B cell (primary cell): ENCODE results near the gene DNAH11. TPM values are rescaled to one million over a fixed set of nuclear protein-coding genes. Genes with fewer than 3 reads are reported as not detected.

Experiments
- ATAC-seq: fragments of 200-7000 bp; cut with Tn5 transposase; one replicate; pipeline ENCODE4 v1.10.0; 2021; ENCODE audit warnings: low read depth, mild to moderate bottlenecking, moderate number of reproducible peaks, moderate library complexity
- CTCF ChIA-PET: fragments of 350-600 bp; sonication (Branson Sonifier 250); formaldehyde crosslinking; loops from one replicate; lab custom pipeline; 2021; ENCODE audit warnings: antibody characterized with exemption, inconsistent platforms; lab: Charles Lee
- POLR2A ChIA-PET: fragments of 350-600 bp; sonication (Branson Sonifier 250); formaldehyde crosslinking; loops from one replicate; lab custom pipeline; 2021; ENCODE audit warnings: antibody characterized with exemption; lab: Charles Lee
- DNase-seq: peaks from one replicate; pipeline ENCODE4 v3.0.0; 2013
- H2AFZ ChIP-seq: 2 replicates; pipeline ENCODE4 v1.6.1; 2012; ENCODE audit warnings: mild to moderate bottlenecking, low read depth, low read length; ENCODE audit not compliant: insufficient read depth, poor library complexity, severe bottlenecking
- H3K27ac ChIP-seq, 2 donors: 1 replicate in 1 of 2; 2 replicates in 1 of 2; pipeline ENCODE4 v1.5.1; 2012 to 2013; ENCODE audit warnings: low read length in 2 of 2, mild to moderate bottlenecking in 2 of 2, moderate library complexity in 1 of 2
- H3K27me3 ChIP-seq, 4 experiments: fragments of 200-600 bp in 1 of 4; sonication (generic) in 1 of 4; replicated peaks in 1 of 4; 1 replicate in 2 of 4; 2 replicates in 2 of 4; pipeline versions ENCODE4 v1.6.1 to v1.7.0; 2013 to 2016; ENCODE audit warnings: low read length in 3 of 4, mild to moderate bottlenecking in 2 of 4, mixed read lengths in 1 of 4, moderate library complexity in 1 of 4; ENCODE audit not compliant: insufficient read depth in 4 of 4, control insufficient read depth in 3 of 4; ENCODE audit errors: control extremely low read depth in 1 of 4
- H3K36me3 ChIP-seq, 2 experiments: replicated peaks in 1 of 2; 1 replicate in 1 of 2; 2 replicates in 1 of 2; pipeline versions ENCODE4 v1.6.1 to v1.7.1; 2013; ENCODE audit warnings: low read length in 1 of 2; ENCODE audit not compliant: insufficient read depth in 2 of 2, control insufficient read depth in 1 of 2; ENCODE audit errors: control extremely low read depth in 1 of 2, extremely low read depth in 1 of 2
- H3K4me1 ChIP-seq, 2 donors: fragments of 200-600 bp in 1 of 2; sonication (generic) in 1 of 2; 1 replicate in 1 of 2; 2 replicates in 1 of 2; pipeline versions ENCODE4 v1.5.1 to v1.6.1; 2013 to 2017; ENCODE audit warnings: low read length in 2 of 2; ENCODE audit not compliant: control insufficient read depth in 2 of 2, insufficient read depth in 2 of 2
- H3K4me2 ChIP-seq: replicated peaks from 2 replicates; pipeline ENCODE3; 2012; ENCODE audit warnings: mild to moderate bottlenecking, low read depth, low read length; ENCODE audit not compliant: poor library complexity, severe bottlenecking
- H3K4me3 ChIP-seq, 5 experiments: fragments of 200-600 bp in 1 of 5; sonication (generic) in 1 of 5; 1 replicate in 3 of 5; 2 replicates in 2 of 5; pipeline versions ENCODE4 v1.5.1 to v1.7.0; 2011 to 2016; ENCODE audit warnings: low read length in 4 of 5, mild to moderate bottlenecking in 4 of 5, low read depth in 2 of 5, control low read depth in 1 of 5, moderate library complexity in 1 of 5; ENCODE audit not compliant: insufficient read depth in 1 of 5; ENCODE audit errors: control extremely low read depth in 1 of 5, extremely low read depth in 1 of 5
- H3K79me2 ChIP-seq: fragments of 200-600 bp; sonication (generic); one replicate; pipeline ENCODE4 v1.6.0; 2016; ENCODE audit warnings: low read length; ENCODE audit not compliant: control insufficient read depth, insufficient read depth
- H3K9ac ChIP-seq: fragments of 200-600 bp; sonication (generic); 2 replicates; pipeline ENCODE4 v1.6.1; 2017; ENCODE audit warnings: mild to moderate bottlenecking, low read length, moderate library complexity
- H3K9me3 ChIP-seq, 3 donors: one replicate each; pipeline versions ENCODE4 v1.6.1 to v1.7.1; 2013; ENCODE audit warnings: low read length in 2 of 3; ENCODE audit not compliant: control insufficient read depth in 2 of 3, insufficient read depth in 1 of 3; ENCODE audit errors: control extremely low read depth in 1 of 3
- H4K20me1 ChIP-seq: 2 replicates; pipeline ENCODE4 v1.6.0; 2012; ENCODE audit warnings: mild to moderate bottlenecking, low read length; ENCODE audit not compliant: insufficient read depth, control insufficient read depth, poor library complexity, severe bottlenecking
- H3K27ac Mint-ChIP-seq: one replicate; pipeline ENCODE4 v1.8.0; 2021; ENCODE audit warnings: mixed read lengths
- H3K27me3 Mint-ChIP-seq: one replicate; pipeline ENCODE4 v1.8.0; 2021; ENCODE audit warnings: mixed read lengths
- H3K4me1 Mint-ChIP-seq: one replicate; pipeline ENCODE4 v1.8.0; 2021; ENCODE audit warnings: mixed read lengths
- H3K4me3 Mint-ChIP-seq: one replicate; pipeline ENCODE4 v1.8.0; 2021; ENCODE audit warnings: mixed read lengths
- H3K9me3 Mint-ChIP-seq: one replicate; pipeline ENCODE4 v1.8.0; 2022; ENCODE audit warnings: mixed read lengths; ENCODE audit not compliant: insufficient read depth
- CTCF ChIP-seq: fragments of 200-600 bp; IDR thresholded peaks from one replicate; pipeline ENCODE4 v1.8.0; 2022; ENCODE audit warnings: antibody characterized with exemption, mild to moderate bottlenecking
- EZH2 ChIP-seq: IDR thresholded peaks from 2 replicates; pipeline ENCODE4 v1.6.1; 2012; ENCODE audit warnings: borderline replicate concordance, low read depth, mild to moderate bottlenecking, moderate library complexity, low read length; ENCODE audit not compliant: insufficient read depth, poor library complexity, severe bottlenecking
- WGBS: methylation state at CpG from one replicate; pipeline ENCODE4 v1.1.5; 2013; ENCODE audit warnings: missing lambda C conversion rate; ENCODE audit not compliant: insufficient coverage; 5-methylcytosine and 5-hydroxymethylcytosine counted together
- intact Hi-C: fragments of 100-400 bp; cut with micrococcal nuclease; formaldehyde crosslinking; loops from one replicate; pipeline ENCODE4 v1.10.0; 2022
- polyA minus RNA-seq: library from RNA; depleted of rRNA, polyadenylated mRNA; stranded (reverse); fragments of >200 nt; gene quantifications from 2 replicates; pipeline ENCODE4 v1.2.3, GENCODE V29; 2012
- polyA plus RNA-seq: library from polyadenylated mRNA; depleted of rRNA; stranded (reverse); fragments of >200 nt; gene quantifications from 2 replicates; pipeline ENCODE4 v1.2.3, GENCODE V29; 2012
- total RNA-seq, 2 donors: library from RNA; stranded (reverse); fragments of 120-200 nt in 1 of 2; gene quantifications; 1 replicate in 1 of 2; 2 replicates in 1 of 2; pipeline versions ENCODE4 v1.2.3 to v1.2.4, GENCODE V29; 2013 to 2022

The DNAH11 gene
- total RNA-seq = 0.24 TPM in 1 of 2 replicates, not detected in the other
- total RNA-seq (2013) = 0.02 TPM
- not detected in 2 replicates for polyA plus RNA-seq
- polyA minus RNA-seq = under 0.01 TPM in 1 of 2 replicates, not detected in the other

- Histone ChIP-seq H3K27ac (no peak within 1 kb of the TSS), H2AFZ (peak within 1 kb of the TSS; percentile 36), H3K27me3 (peaks cover 0 to 31% (median 23%) of the 10 kb centered on the region in 4 experiments), H3K4me2 (peak within 1 kb of the TSS; percentile 69), H3K79me2 (no peaks in the 10 kb centered on the region), H3K4me3 (peak within 1 kb of the TSS in 3 of 5 experiments; percentile 27 to 35 (median 35)), H3K9ac (peak within 1 kb of the TSS; percentile 15), H4K20me1 (no peaks in the 10 kb centered on the region), H3K36me3 (no peaks in the 10 kb centered on the region), H3K4me1 (peaks cover 14 to 17% of the 10 kb centered on the region in 2 donors), H3K9me3 (no peaks in the 10 kb centered on the region)
- Mint-ChIP-seq H3K4me1 (peaks cover 13% of the 10 kb centered on the region), H3K9me3 (no peaks in the 10 kb centered on the region), H3K27me3 (peaks cover 55% of the 10 kb centered on the region), H3K27ac (no peak within 1 kb of the TSS), H3K4me3 (peak within 1 kb of the TSS; percentile 49)
- ATAC-seq (no peak), DNase-seq (peak; percentile 8)
- ChIA-PET CTCF (no interaction called here), POLR2A (no interaction called here)
- WGBS = 2% methylated on average over 66 of the region's 66 CpGs
- TF ChIP-seq CTCF (no peak), EZH2 (no peak)
- intact Hi-C loops = no loop called here
These were observed at the start of gene DNAH11 for GRCh38 chr7:21542891-21543527. DNAH11 (plus strand) TSS chr7:21543039; CDS start chr7:21543246, 207 bp downstream.

- Mint-ChIP-seq H3K4me3 (no peak overlapping the region), H3K9me3 (peaks cover 8% of the 10 kb centered on the region), H3K27ac (no peak overlapping the region), H3K27me3 (no peaks in the 10 kb centered on the region), H3K4me1 (no peaks in the 10 kb centered on the region)
- TF ChIP-seq CTCF = no peak
- TF ChIP-seq EZH2 = no peak
- POLR2A ChIA-PET = no interaction called here
- H4K20me1 ChIP-seq = peaks cover 2% of the 10 kb centered on the region
- CTCF ChIA-PET = no interaction called here
- H3K4me2 ChIP-seq = no peak overlapping the region
- H3K4me1 ChIP-seq = no peaks in the 10 kb centered on the region
- H2AFZ ChIP-seq = no peak overlapping the region
- no peaks in the 10 kb centered on the region for H3K79me2 ChIP-seq
- no peak overlapping the region for H3K9ac ChIP-seq
- no peak overlapping the region for H3K27ac ChIP-seq
- H3K27me3 ChIP-seq = no peaks in the 10 kb centered on the region
- peaks cover 6 to 20% (median 13%) of the 10 kb centered on the region in 3 donors for H3K9me3 ChIP-seq
- no peak for ATAC-seq
- DNase-seq = no peak
- no peak overlapping the region for H3K4me3 ChIP-seq
- intact Hi-C loops = no loop called here
- peaks cover 13 to 14% of the 10 kb centered on the region in 2 experiments for H3K36me3 ChIP-seq
These were observed 47.1 kb upstream of the DNAH11 start for GRCh38 chr7:21495731-21496130.
